ENCODE results near the gene KDM7A. TPM values are rescaled to one million over a fixed set of nuclear protein-coding genes. Genes with fewer than 3 reads are reported as not detected.

The KDM7A gene
- total and polyA plus RNA-seq, 10 of the 15 experiments (the other 5 are each of a cell fraction or from before 2014, with no cell fraction given), result 0.07 to 0.96 (median 0.74) TPM

DNA sequence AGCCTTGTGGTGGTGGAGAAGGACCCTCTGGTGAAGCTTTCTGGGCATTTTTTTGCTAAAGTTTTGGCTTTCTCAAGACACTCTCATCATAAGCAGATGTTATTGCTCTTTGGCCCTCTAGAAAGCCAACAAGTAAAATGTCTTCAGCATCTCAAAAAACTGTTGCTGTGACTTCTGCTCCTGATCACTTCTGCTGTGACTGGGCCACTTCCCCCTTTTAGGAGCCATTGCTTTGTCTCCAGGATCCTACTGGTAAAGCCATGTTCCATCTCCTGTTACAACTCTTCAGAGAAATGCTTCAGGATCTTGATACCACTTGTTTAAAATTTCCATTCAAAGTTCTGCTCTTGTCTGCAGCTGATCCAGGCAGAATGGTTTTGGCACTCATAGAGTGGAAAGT is 125.0 kb downstream of the KDM7A start:
- ChIA-PET POLR2A (no interaction called here), RAD21 (ENCODE audit: unreplicated experiment) (no interaction called here), CTCF (no interaction called here), SMC1A (ENCODE audit: uncharacterized antibody, unreplicated experiment) (no interaction called here)
- intact Hi-C loops (cut with micrococcal nuclease; ENCODE audit: unreplicated experiment) (no loop called here), in situ Hi-C loops (cut with MboI) (loop anchor here (10.0 kb wide), 1 partner anchor 937 kb away; no protein-coding TSS in a partner anchor)
- Histone ChIP-seq H2AFZ (ENCODE audit: control insufficient read depth, low read depth, low read length) (no peak overlapping the region), H3K9ac (ENCODE audit: control insufficient read depth, insufficient read depth, low read length) (no peak overlapping the region), H3K79me2 (ENCODE audit: control insufficient read depth, insufficient read depth, low read length) (no peaks in the 10 kb centered on the region), H3K4me1 (ENCODE audit: control insufficient read depth, insufficient read depth, low read length) (peaks cover 17% of the 10 kb centered on the region), H3K9me3 (replicated peaks; ENCODE audit: control insufficient read depth, insufficient read depth, low read length) (no peaks in the 10 kb centered on the region), H3K36me3 (ENCODE audit: control insufficient read depth in 2 of 2, insufficient read depth in 2 of 2, low read length in 1 of 2) (no peaks in the 10 kb centered on the region; a peak in 1 of 4 replicates), H3K27ac (ENCODE audit: control insufficient read depth, insufficient read depth) (no peak overlapping the region), H3K27me3 (replicated peaks in 1 of 2; ENCODE audit: control insufficient read depth in 2 of 2, insufficient read depth in 2 of 2, low read length in 1 of 2) (no peaks in the 10 kb centered on the region), H3K4me3 (no peak overlapping the region), H4K20me1 (ENCODE audit: control insufficient read depth, insufficient read depth) (no peaks in the 10 kb centered on the region; the same call in 1 of the 2 replicates), H3K4me2 (ENCODE audit: control insufficient read depth, insufficient read depth) (no peak overlapping the region)
- TF ChIP-seq TBL1XR1 (IDR thresholded peaks at IDR 0.05; ENCODE audit: low read depth, low read length) (no peak), SPI1 (IDR thresholded peaks at IDR 0.05; ENCODE audit: borderline replicate concordance, insufficient read depth, low read depth, low read length) (peak; percentile 56; the same call in 1 of the 2 replicates)
- ATAC-seq (no peak), FAIRE-seq (no peak), DNase-seq (ENCODE audit: low read depth, low spot score) (no peak)
- BruUV-seq (replicated peaks), result no TSS peak

DNA sequence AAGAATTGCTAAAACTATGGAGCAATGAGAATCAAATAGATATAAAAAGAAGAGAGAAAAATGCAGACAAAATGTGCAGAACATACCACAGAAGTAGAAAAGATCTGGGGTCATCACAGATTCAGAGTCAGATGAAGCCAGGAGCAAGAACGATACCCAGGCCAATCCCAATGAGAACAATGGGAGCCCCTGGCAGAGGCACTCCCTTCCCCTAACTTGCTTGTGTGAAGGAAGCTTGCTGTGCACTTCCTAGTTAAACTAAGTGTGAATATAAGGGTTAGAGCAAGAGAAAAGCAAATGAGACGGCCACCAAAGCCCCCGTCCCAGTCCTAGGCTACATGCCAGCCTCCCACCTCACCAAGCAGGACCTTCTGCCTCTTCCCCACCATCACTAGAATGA is 126.7 kb downstream of the KDM7A start:
- Histone ChIP-seq H3K9ac (ENCODE audit: control insufficient read depth, insufficient read depth, low read length) (no peak overlapping the region), H3K27me3 (replicated peaks in 1 of 2; ENCODE audit: control insufficient read depth in 2 of 2, insufficient read depth in 2 of 2, low read length in 1 of 2) (no peaks in the 10 kb centered on the region), H3K9me3 (replicated peaks; ENCODE audit: control insufficient read depth, insufficient read depth, low read length) (no peaks in the 10 kb centered on the region), H3K79me2 (ENCODE audit: control insufficient read depth, insufficient read depth, low read length) (no peaks in the 10 kb centered on the region), H3K36me3 (ENCODE audit: control insufficient read depth in 2 of 2, insufficient read depth in 2 of 2, low read length in 1 of 2) (peaks cover 0 to 2% of the 10 kb centered on the region in 2 experiments; a peak in 1 of 4 replicates), H2AFZ (ENCODE audit: control insufficient read depth, low read depth, low read length) (no peak overlapping the region), H3K4me1 (ENCODE audit: control insufficient read depth, insufficient read depth, low read length) (peaks cover 17% of the 10 kb centered on the region), H4K20me1 (ENCODE audit: control insufficient read depth, insufficient read depth) (no peaks in the 10 kb centered on the region; the same call in 1 of the 2 replicates), H3K27ac (ENCODE audit: control insufficient read depth, insufficient read depth) (no peak overlapping the region), H3K4me2 (ENCODE audit: control insufficient read depth, insufficient read depth) (no peak overlapping the region), H3K4me3 (no peak overlapping the region)
- ChIA-PET SMC1A (ENCODE audit: uncharacterized antibody, unreplicated experiment) (no interaction called here), POLR2A (no interaction called here), CTCF (no interaction called here), RAD21 (ENCODE audit: unreplicated experiment) (no interaction called here)
- 89% methylated on average over 3 of the region's 3 CpGs for WGBS (ENCODE audit: insufficient coverage, insufficient replicate concordance, low lambda C conversion rate, missing lambda C conversion rate)
- ATAC-seq, result no peak
- DNase-seq (ENCODE audit: low read depth, low spot score), result no peak
- in situ Hi-C loops (cut with MboI), result loop anchor here (10.0 kb wide), 1 partner anchor 935 kb away; no protein-coding TSS in a partner anchor
- TF ChIP-seq LARP7 (IDR thresholded peaks at IDR 0.05) (no peak), ZZZ3 (IDR thresholded peaks at IDR 0.05; ENCODE audit: control insufficient read depth, insufficient read length, low read depth) (no peak), CREM (IDR thresholded peaks at IDR 0.05; ENCODE audit: low read depth) (no peak), CHD1 (IDR thresholded peaks at IDR 0.05; ENCODE audit: low read depth, low read length) (no peak)
- BruUV-seq (replicated peaks), result no TSS peak
- FAIRE-seq, result no peak
- intact Hi-C loops (cut with micrococcal nuclease; ENCODE audit: unreplicated experiment), result no loop called here

Measured in GM12878 (cell line).